Measurements from ENCODE around the gene SLC40A1.

SLC40A1 gene

DNA sequence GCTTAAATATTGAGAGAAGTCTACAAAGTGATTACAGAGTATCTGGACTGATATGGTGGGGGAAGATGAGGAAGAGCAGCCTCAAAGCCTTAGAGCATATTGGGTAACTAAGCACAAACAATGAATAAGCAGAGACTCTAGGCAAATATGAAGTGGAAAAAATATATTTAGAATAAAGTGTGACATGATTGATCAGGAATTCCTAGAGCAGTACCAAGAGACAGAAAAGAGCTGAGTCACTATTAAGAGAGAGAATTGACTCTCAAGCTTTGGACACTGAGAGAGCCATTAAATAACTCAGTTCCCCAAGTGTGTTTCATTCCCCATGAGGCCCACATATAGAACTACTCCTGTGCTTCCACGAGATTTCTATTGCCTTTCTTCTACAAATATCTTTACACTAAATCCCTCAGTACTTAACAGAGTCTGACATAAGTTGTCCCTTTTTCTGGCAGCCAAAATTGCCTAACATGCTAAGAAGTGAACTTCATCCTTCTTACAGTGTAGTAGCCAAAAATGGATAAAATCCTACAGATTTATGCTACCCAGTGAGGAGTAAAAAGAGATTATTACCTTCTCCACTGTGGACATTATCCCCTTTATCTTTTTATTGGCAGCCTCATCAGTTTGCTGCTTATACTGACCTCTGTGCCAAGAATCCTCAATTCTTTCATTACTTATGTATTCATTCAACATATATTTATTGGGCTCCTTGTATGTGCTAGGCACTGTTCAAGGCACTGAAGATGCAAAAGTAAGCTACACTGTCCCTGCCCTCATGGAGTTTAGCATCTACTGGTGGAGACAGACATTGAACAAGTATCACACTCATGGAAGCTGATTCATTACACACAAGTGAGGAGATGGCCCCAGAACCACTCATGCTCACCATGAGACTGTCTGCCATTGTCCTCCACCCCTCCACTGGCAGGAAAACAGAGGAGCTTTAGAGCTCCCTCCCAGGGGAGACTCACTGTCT lies 45.4 kb downstream of the SLC40A1 start:
- DNase-seq: no peak

DNA sequence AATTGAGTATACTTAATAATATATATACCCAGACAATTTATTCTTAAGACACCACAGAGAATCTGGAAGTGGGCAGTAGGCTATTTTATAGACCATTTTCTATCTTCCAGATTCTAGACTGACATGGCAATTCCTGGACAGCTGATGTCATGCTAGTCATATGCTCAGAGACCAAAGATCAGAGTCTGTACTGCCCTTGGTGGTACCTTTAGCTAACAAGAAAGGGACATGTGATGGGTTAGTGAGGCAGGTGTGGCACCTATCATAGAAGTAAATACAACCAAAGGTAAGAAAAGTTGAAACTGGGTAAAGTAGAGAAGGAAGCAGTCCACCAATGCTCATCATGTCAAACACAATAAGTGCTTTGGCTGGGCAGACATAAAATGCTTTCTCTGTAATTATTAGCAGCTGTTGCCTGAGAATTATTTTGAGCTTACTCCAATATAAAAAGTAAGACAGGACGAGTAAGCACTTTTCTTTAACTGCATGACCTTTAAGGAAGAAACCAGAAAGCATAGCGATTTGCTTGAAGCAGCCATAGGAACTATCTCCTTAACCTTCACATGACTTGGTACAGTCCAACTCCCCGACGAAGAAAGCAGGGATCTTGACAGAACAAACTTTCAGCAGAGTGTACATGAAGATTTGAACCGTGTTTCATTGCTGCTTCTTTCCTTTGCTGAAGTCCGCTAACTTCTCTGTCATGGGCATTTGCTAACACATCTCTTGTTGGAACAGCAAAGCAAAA lies 47.1 kb downstream of the SLC40A1 start:
- no peak for DNase-seq

DNA sequence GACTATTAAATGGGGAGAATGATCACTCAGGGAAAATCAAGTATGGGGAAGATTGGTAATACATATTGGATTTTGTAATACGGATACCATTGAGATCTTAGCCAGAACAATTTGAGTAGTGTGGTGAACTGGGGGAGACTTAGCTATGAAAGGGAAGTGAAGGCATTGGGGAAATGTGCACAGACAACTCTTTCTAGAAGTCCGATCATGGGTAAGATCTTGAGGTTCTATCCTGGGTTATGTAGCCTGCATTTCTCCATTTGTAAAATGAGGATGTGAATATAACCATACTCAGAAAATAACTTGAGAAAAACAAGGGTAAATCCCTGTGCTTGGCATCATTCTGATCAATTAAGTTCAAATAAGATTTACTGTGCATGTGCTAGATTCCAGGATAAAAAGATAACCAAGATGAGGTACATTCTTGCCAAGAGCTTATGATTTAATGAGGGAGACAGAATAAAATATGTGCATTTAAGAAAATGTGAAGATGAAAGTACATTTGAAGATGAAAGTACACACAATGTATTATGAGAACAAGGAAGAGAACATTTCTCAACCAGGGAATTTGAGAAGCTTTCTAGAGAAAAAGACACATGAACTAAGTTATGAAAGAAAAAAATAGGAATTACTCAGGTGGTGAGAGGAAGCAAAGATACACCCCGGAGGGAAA lies 49.5 kb downstream of the SLC40A1 start:
- DNase-seq: no peak

DNA sequence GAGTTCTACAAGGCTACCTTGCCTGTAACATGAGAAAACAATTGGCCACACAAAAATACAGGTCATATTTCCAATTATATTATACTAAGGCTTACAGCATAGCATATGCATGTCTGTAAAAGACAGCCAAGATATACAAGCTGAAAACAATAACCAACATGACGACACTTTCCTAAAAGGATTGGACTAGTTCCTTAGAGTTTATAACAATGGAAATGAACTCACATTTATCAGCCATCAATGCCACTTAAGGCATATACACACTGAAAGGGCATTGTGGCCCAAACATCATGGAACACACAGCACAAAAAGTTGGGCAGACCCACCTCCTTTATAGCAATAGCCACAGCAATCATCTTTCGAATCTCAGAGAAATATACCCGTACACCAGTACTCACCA lies 52.0 kb downstream of the SLC40A1 start:
- DNase-seq: no peak

DNA sequence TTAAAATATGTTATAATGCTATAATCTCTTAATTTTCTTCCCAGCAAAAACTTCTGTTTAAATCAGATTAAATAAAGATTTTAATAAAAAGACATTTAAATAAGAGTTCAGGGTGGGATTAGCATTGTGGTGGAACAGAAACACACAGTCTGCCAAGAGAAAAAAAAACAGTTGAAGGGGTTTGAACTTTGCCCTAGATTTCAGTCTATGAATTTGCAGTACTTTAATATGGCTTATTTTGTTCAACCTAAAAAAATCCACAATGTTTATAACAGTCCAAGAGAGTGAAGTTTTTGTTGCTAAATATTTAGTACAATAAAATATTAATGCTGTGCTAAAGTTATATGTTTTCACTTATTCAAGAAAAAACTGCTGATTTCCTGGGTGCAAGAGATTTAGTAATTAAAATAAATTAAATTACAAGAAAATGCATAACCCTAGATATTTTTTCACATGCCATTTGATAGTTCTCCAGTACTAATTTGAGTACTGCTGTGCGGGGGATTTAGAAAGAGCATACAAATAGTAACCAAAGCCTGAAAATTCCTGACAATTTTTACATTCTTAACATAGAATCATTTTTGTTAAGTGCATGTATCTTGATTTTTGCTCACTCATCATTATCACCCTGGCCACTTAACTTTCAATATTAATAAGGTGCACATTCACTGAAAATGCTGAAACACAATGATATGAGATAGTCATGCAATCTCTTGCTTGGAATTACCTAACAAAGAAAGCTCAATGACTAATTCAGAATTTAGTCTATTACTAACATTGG lies 52.6 kb downstream of the SLC40A1 start:
- DNase-seq: no peak

DNA sequence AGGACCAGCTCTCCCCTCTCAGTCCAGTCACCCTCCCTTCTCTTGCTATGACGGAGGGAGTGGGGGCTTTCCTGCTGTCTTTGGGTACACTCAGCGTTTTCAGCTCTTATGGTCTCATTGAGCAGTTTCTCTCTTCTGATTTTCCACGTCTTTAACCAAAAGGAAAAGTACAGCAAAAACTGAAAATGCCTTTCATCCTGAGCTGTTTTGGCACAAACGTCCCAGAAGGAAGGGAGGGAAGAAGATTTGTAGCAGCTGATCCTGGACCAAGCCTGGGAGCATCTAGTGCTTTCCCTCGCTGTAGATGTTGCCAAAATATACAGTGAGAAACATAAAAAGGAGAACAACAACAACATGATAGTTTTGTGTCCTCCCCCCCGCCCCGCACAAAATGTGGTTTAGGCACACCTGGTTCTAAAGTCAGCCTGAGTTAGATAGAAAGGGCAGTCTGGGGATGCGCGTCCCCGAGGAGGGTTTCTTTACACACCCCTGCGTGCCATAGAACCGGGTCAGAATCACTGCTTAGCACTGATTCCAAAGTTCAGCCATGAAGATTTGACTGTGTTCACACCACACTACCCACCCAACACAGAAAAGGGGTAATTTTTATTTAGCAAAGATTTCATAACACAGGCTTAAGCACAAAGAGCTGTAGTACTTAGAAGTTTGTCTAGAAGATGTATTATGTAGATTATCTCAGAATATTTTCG lies 53.4 kb downstream of the SLC40A1 start:
- DNase-seq: no peak

DNA sequence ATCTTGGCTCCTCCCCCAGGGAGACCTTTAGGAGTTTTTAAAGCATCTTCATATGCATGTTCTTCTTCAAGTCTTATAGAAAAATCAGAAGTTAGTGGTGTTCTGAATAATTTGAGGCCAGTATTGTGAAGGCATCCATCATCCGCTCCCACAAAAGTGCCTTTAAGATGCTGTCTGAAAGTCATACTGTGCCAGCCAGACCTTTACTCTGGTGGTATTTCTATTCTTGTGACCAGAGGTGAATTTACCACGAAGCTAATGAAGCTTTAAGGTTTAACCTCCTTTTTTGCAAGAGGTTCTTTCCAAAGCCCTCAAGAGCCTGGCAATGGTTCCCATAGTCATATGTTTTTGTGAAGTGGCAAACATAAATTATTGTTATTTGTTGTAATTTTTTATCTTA lies 54.3 kb downstream of the SLC40A1 start:
- no peak for DNase-seq

DNA sequence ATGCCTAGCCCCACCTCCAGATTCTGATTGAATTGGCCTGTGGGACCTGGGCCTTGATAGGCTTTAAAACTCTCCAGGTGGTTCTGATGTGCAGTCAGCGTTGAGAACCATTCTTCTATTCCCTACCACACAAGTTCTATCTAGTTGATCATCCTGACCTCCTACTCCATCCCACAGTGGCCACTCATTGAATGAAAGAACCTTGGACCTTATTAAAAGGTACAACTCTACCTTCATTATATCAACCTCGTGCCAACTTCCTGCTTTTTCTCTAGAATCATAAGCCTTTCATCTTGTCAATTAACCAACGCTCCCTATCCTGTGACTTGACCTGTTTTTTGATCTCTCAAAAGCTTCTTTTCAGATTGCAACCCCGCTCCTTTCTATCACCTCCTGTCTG lies 55.8 kb downstream of the SLC40A1 start:
- no peak for DNase-seq

DNA sequence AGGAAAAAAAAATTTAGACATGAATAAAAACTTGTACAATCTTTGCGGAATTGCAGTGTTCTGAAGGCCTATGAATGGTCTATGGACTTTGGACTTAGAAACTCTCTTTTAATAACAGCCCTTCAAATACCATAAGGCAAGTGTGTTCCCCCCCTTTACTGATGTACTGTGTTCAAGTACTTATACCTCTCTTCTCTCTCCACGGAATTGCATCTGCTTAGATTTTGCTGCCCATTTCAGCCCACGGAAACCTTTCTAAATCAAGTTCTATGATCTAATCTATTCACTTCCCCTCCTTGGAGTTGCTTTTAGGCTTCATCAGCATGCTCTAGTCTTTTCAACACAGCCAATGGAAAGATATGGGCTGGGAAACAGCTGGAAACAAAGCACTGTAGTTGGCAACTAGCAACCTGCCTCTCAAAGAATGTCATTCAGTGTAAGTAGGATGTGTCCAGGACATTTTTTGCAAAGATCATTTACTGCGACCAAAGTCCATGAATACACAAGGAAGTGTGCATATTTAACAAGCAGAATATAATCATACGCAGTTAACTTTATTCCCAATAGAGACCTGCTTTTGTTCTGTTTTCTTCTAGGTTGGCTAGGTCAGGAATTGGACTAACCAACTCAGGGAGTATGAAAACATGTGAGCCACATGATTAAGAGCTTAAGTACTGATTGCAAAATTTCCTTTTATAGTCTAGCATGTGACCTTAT lies 58.0 kb downstream of the SLC40A1 start:
- DNase-seq: no peak

DNA sequence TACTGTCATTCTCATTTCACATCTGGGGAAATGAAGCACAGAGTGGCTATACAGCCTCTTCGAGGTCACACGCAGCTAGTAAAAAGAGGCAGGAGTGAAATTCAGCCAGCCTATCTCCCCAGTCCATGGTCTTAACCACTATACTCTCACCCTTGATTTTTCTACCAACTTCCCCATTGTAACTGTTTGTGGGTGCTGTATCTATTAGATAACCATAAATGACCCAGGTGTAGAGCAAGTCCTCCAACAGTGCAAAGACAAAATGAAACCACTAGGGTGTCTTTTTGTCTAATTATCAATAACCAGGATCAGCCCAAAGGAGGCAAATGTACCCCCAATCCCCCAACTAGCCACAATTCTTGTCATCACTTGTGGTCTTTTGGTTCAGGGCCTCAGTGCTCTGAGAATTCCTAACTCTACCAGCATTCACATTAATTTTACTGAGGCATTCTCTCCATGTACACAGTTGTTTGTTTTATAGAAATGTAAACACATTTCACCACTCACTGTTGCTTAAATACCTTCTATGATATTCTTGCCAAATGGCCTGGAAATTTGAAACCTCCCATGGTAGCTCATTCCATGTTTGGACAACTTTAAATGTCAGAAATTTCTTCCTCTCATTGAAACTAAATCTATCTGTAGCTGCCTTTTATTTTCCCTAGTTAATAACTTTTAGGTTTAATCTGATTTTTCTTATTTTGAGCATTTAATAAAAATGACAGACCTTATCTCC lies 58.7 kb downstream of the SLC40A1 start:
- DNase-seq: no peak

DNA sequence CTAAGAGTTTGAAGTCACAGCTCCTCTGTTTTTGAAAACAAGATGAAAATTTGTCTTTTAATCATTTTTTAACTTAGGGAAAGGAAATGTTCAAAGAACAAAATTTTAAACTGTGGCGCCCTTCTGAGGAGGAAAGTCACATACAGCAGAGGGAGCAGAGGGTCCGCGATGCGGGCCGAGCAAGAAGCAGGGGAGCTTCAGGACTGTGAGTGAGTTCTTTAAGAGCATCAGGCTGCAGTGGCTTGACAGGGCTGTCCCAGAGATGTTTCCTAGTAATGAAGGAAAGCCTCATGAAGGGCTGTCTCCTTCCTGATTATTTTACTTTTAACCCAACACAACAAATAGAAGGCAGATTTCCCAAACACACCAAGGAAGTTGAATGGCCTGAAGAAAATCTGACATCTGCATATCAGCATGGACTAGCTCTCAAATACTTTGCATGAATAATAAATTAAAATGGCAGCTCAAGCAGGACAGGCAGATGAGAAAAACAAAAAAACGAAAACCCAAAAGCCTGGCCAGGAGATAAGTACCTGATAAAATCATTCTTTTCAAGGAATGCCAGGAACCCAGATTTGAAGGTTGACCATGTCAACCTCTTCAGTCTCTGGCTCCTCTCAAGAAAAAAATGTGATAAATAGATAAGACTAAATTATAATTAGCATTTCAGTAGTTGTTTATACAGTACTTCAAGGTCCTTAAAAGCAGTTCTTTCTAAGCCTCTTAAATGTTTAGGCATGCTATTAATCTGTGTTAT lies 60.8 kb downstream of the SLC40A1 start:
- DNase-seq: no peak

DNA sequence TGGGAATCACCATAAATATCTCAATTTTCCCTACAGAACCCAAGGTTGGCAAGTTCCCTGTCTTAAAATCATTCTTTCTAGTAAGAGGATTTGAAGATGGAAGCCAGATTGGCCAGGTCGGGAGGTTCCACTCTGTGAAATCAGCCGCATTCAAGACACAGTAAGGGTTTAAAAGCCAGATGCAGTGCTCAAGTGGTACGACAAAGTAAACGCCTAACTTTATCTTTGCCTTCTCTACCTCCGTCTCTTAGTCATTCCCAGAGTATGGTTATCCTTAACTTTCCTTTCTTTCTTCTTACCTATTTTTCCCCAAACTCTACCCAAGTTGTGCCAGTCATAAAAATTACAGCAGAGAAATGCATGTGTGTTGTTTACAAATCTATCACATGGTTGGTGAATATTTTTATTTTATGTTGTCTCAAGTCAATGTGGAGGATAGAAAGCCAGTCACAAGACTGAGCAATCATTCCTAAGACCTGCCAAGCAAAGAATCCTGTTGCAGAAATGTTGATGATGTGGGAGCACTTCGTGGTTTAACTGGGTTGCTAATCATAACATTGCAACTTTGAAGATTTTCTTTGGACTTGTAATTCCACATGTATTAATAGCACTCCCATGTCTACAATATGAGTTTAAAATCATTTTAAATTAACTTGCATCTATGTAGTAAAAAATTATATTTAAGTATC lies 62.6 kb downstream of the SLC40A1 start:
- no peak for DNase-seq

DNA sequence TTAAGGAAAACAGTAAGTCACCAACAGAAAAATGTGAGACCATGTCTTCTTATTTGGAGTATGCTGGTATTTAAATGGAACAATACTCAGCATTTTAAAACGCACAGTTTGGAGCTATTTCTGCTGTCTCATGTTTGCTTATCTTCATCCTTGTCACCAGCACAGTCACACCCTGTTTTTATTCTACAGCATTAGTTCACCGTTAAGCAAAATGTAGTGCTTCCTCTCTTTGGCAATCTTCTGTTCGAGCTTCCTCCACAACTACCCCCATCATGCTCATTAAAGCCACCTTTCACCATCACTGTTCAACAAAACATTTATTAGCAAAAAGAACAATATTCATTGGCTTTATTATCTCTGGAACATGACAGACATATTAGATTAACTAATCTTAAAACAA lies 64.0 kb downstream of the SLC40A1 start:
- DNase-seq: no peak

DNA sequence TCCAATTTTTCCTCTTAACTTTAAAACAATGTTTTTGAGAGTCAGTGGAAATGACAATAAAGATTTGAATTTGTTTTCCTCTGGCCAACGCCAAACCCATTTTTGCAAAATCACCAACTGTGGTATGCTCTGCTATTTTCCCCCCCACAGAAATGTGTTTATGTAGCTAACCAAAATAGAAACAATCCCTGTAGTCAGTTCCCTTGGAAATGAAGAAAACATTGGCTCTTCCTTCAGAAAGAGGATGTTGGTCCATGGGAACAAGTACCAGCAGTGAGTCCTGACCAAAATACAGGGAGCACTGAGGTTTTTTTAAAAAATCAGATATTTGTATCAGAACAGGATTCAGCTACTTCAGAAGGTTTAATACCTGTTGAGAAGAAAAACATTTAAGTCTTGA lies 65.3 kb downstream of the SLC40A1 start:
- no peak for DNase-seq

DNA sequence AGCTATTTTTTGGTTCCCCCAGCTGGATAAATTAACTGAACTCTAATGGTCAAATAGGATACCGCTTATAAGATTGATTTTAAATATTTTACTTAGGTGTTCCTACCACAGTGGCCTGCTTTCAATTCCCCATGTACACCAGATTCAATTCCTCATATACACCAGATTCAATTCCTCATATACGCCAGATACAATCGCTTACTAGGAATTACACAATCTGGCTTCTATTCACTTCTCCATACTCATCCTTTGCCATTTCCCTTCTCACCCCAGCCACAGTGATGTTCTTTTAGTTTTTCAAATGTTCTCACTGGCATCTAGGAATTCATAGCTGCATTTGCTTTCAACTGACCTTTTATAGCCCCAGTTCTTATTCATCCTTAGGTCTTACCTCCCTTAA lies 66.5 kb downstream of the SLC40A1 start:
- no peak for DNase-seq

DNA sequence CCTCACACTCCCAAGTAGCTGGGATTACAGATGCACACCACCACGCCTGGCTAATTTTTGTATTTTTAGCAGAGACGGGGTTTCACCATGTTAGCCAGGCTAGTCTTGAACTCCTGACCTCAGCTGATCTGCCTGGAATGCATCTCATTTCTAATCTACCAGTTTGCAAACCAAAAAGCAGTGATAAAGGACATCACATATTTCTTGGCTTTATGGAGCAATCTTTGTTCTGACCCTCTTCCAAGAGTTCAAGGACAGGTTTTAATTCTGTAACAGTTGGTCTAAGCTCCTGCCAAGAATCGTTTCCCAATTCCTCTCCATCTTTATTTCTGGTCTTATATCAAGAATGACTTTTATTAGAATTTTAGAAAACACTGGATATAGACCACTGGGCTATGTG lies 67.7 kb downstream of the SLC40A1 start:
- no peak for DNase-seq

DNA sequence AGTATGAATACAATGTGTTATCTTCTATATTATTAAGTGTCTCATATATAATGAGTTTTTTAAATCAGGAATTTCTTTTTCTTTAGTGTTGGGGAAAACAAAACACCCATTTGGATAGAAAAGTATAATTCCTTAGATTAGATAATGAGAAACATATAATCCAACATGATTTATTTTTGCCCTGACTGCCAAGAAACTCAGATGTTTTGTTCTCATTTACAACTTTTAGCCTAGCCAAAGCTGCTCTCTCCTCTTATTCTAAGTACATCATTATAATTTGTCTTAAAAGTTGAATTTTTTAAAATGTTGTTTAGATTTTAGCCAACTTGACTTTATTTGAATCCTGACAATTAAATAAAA lies 68.6 kb downstream of the SLC40A1 start:
- DNase-seq: no peak

DNA sequence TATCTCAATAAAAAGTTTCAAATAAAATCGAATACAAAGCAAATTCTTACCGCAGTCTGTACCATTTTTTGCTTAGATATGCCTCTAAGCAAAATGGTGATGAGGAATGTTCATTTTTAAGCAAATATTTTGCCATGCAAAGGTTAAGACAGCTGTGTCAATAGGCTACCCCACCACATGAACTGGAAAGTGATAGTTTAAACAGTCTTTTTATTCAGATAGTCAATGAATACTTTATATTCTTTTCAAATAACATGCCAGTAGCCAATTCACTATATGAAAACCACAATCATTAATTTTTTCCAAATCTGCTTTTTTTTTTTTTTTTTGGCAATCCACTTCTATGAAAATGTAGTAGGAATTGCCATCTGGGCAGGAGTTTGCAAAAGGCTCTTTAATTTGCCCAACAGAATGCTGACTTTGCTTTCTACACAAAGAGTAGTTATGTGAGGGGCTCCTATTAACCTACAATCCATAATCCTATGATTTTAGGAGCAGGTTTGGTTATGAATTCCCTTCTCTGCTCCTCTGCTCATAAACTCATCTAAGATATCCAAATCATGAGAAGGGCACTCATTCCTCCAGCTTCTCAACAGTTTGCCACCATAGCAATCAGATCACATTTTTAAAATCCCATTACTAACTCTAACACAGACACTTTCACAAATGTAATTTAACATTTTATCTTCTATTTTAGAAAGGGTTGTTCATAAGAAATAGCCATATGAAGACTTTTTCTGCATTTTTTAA lies 69.2 kb downstream of the SLC40A1 start:
- DNase-seq: no peak

Measured in activated naive CD4-positive, alpha-beta T cell treated with anti-CD3 and anti-CD28 coated beads, Interleukin-2, amount 50 U/mL, for 16 hours (primary cell).